GM23248 (cell line): ENCODE data around the gene NRF1. TPM values are rescaled to one million over a fixed set of nuclear protein-coding genes. Genes with fewer than 3 reads are reported as not detected.

ENCODE experiments used
- DNase-seq: peaks from one replicate; pipeline ENCODE4 v3.0.0-alpha.2; 2015
- H2AFZ ChIP-seq: fragments of 200-600 bp; sonication (generic); 2 replicates; pipeline ENCODE4 v1.6.1; 2016; ENCODE audit warnings: antibody characterized with exemption
- H3F3A ChIP-seq: fragments of 200-600 bp; sonication (generic); 2 replicates; pipeline ENCODE4 v1.6.1; 2016; ENCODE audit warnings: mild to moderate bottlenecking, antibody characterized with exemption, mixed run types; ENCODE audit not compliant: insufficient read depth
- H3K27ac ChIP-seq: fragments of 200-600 bp; sonication (generic); 2 replicates; pipeline ENCODE4 v1.5.1; 2016; ENCODE audit warnings: mild to moderate bottlenecking
- H3K27me3 ChIP-seq: fragments of 200-600 bp; sonication (generic); replicated peaks from 2 replicates; pipeline ENCODE4 v1.6.1; 2016; ENCODE audit warnings: mild to moderate bottlenecking; ENCODE audit not compliant: insufficient read depth
- H3K36me3 ChIP-seq: fragments of 200-600 bp; sonication (generic); 2 replicates; pipeline ENCODE4 v1.6.1; 2016; ENCODE audit warnings: low read depth, mild to moderate bottlenecking
- H3K4me1 ChIP-seq: fragments of 200-600 bp; sonication (generic); 2 replicates; pipeline ENCODE4 v1.6.1; 2016; ENCODE audit warnings: mild to moderate bottlenecking; ENCODE audit not compliant: insufficient read depth
- H3K4me2 ChIP-seq: fragments of 200-600 bp; sonication (generic); one replicate; pipeline ENCODE4 v1.6.1; 2016; ENCODE audit warnings: mild to moderate bottlenecking; ENCODE audit not compliant: unreplicated experiment
- H3K4me3 ChIP-seq: fragments of 200-600 bp; sonication (generic); 2 replicates; pipeline ENCODE4 v1.5.1; 2016; ENCODE audit warnings: mild to moderate bottlenecking
- H3K79me2 ChIP-seq: fragments of 200-600 bp; sonication (generic); 2 replicates; pipeline ENCODE4 v1.6.1; 2016; ENCODE audit warnings: mild to moderate bottlenecking; ENCODE audit not compliant: insufficient read depth
- H3K9ac ChIP-seq: fragments of 200-600 bp; sonication (generic); 2 replicates; pipeline ENCODE4 v1.6.1; 2016; ENCODE audit warnings: mild to moderate bottlenecking
- H3K9me2 ChIP-seq: fragments of 200-600 bp; sonication (generic); 2 replicates; pipeline ENCODE4 v1.6.1; 2016; ENCODE audit warnings: mixed run types, mild to moderate bottlenecking, moderate library complexity; ENCODE audit not compliant: insufficient read depth
- H3K9me3 ChIP-seq: fragments of 200-600 bp; sonication (generic); one replicate; pipeline ENCODE4 v1.6.1; 2017; ENCODE audit warnings: low read depth
- H4K20me1 ChIP-seq: fragments of 200-600 bp; sonication (generic); 2 replicates; pipeline ENCODE4 v1.6.0; 2016; ENCODE audit not compliant: insufficient read depth
- EZH2 ChIP-seq: fragments of 200-600 bp; sonication (generic); IDR thresholded peaks from 2 replicates; pipeline ENCODE4 v1.6.1; 2018; ENCODE audit warnings: antibody characterized with exemption, mild to moderate bottlenecking; ENCODE audit not compliant: insufficient read depth, poor library complexity, severe bottlenecking
- EZH2phosphoT487 ChIP-seq: fragments of 200-600 bp; sonication (generic); IDR thresholded peaks from 2 replicates; pipeline ENCODE4 v1.6.1; 2018; ENCODE audit warnings: antibody characterized with exemption, moderate library complexity, mild to moderate bottlenecking, low read depth; ENCODE audit not compliant: insufficient read depth
- WGBS, 2 experiments: methylation state at CpG; one replicate each; pipeline ENCODE4 v1.1.6; 2015 to 2017; ENCODE audit warnings: low lambda C conversion rate in 2 of 2, low coverage in 1 of 2; ENCODE audit errors: missing lambda C conversion rate in 2 of 2; 5-methylcytosine and 5-hydroxymethylcytosine counted together
- in situ Hi-C: fragments of 300-500 bp; cut with MboI; formaldehyde crosslinking; loops from 2 replicates; pipeline ENCODE4 v1.15.0; 2020
- polyA plus RNA-seq: library from polyadenylated mRNA; unstranded; fragments of >200 nt; fragmentation: Nextera tagmentation; extraction: Ambion mirVana; gene quantifications from 2 replicates; pipeline ENCODE4 v1.2.1, GENCODE V29; 2016
- total RNA-seq: library from RNA; depleted of rRNA; stranded (reverse); fragments of >200 nt; shearing (Covaris generic); gene quantifications from 2 replicates; pipeline ENCODE4 v1.2.3, GENCODE V29; 2014

The NRF1 gene
- total and polyA plus RNA-seq, 2 experiments from 2014 or later, result 3.5 to 11.1 TPM

DNA sequence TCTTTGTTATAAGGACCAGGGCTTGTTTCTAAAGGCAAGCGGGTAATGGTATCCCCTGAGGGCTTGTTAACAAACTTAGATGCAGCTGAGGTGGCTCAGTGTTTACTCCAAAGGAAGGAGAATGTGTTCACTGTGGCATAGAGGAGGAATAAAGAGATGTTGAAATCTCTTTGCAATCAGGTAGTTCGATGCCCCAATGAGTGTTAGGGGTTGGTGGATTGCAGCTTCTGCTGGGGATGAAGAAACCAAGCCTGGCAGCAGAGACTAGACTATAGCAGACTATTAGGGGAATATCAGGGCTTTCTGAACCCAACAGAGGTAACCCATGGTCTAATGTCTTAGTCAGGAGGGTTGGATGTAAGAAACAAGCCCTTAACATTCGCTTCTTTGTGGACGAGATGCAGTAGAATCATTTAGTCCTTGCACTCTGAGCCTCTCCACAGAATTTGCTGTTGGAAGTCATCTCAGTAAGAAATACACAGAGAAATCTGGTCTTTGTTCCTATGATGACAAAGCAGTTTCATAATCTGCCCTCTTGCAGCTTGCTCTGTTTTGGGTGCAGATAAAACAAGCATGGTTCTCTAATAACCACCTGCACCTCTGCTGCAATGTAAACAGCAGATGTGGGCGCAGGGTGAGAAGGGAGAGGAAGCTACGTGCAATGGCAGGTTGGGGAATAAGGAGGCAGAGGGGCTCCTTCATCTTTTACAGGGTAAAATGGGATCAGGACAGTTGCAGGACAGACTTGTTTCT, 108.6 kb downstream of the NRF1 start:
- H3K9ac ChIP-seq, result no peak overlapping the region
- no peaks in the 10 kb centered on the region for H3K9me2 ChIP-seq
- WGBS, 2 experiments, result 96 to 98% methylated on average over 6 of the region's 6 CpGs
- no peak overlapping the region for H3K27ac ChIP-seq
- DNase-seq, result peak; percentile 5
- no peaks in the 10 kb centered on the region for H3K79me2 ChIP-seq
- no peak overlapping the region for H3K4me2 ChIP-seq
- TF ChIP-seq EZH2 (no peak), EZH2phosphoT487 (no peak)
- no peaks in the 10 kb centered on the region for H3F3A ChIP-seq
- no peaks in the 10 kb centered on the region for H3K27me3 ChIP-seq
- no peaks in the 10 kb centered on the region for H3K9me3 ChIP-seq
- no peaks in the 10 kb centered on the region for H3K4me1 ChIP-seq
- H4K20me1 ChIP-seq, result no peaks in the 10 kb centered on the region
- peaks cover 19% of the 10 kb centered on the region; the same call in 1 of the 2 replicates for H3K36me3 ChIP-seq
- in situ Hi-C loops, result no loop called here
- no peak overlapping the region for H2AFZ ChIP-seq
- no peak overlapping the region for H3K4me3 ChIP-seq

DNA sequence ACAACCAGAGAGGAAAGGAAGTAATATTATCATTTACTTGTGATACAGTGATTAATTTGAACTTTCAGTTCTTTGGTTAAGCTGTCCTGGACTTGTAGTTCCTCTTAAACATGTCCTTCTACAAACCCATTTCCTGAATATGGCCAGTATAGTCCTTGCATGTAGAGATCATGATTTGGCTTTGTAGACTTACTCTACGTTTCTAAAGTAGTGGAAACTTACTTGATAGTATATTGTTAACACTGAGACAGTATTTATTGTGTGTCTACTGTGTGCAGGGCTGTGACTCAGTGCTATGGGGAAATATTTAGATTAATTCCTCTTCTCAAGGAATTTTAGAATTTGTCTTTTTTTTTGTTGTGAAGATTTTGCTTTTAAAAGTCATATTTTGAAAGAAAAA, 109.5 kb downstream of the NRF1 start:
- Histone ChIP-seq H3F3A (no peaks in the 10 kb centered on the region), H3K9ac (no peak overlapping the region), H3K27me3 (no peaks in the 10 kb centered on the region), H3K4me1 (no peaks in the 10 kb centered on the region), H4K20me1 (no peaks in the 10 kb centered on the region), H3K9me3 (no peaks in the 10 kb centered on the region), H3K9me2 (no peaks in the 10 kb centered on the region), H3K4me3 (no peak overlapping the region), H3K79me2 (no peaks in the 10 kb centered on the region), H3K27ac (no peak overlapping the region), H3K4me2 (no peak overlapping the region), H2AFZ (no peak overlapping the region), H3K36me3 (peaks cover 19% of the 10 kb centered on the region; the same call in 1 of the 2 replicates)
- 47 to 48% methylated on average over 1 of the region's 1 CpG for WGBS, 2 experiments
- in situ Hi-C loops, result no loop called here
- no peak for TF ChIP-seq EZH2phosphoT487
- no peak for TF ChIP-seq EZH2
- DNase-seq, result peak; percentile 47

GRCh38 chr7:129723679-129724078, 112.2 kb downstream of the NRF1 start:
- TF ChIP-seq EZH2phosphoT487 (no peak), EZH2 (no peak)
- WGBS, 2 experiments, result 94 to 100% methylated on average over 1 of the region's 1 CpG
- no peak overlapping the region for H3K4me3 ChIP-seq
- in situ Hi-C loops, result no loop called here
- H2AFZ ChIP-seq, result no peak overlapping the region
- H3K36me3 ChIP-seq, result peaks cover 19% of the 10 kb centered on the region; the same call in 1 of the 2 replicates
- no peaks in the 10 kb centered on the region for H3K79me2 ChIP-seq
- no peaks in the 10 kb centered on the region for H3K4me1 ChIP-seq
- no peaks in the 10 kb centered on the region for H3F3A ChIP-seq
- no peaks in the 10 kb centered on the region for H3K9me2 ChIP-seq
- no peaks in the 10 kb centered on the region for H3K27me3 ChIP-seq
- no peak overlapping the region for H3K27ac ChIP-seq
- no peak for DNase-seq
- no peak overlapping the region for H3K9ac ChIP-seq
- no peaks in the 10 kb centered on the region for H3K9me3 ChIP-seq
- H3K4me2 ChIP-seq, result no peak overlapping the region
- H4K20me1 ChIP-seq, result no peaks in the 10 kb centered on the region

GRCh38 chr7:129724796-129725195, 113.3 kb downstream of the NRF1 start:
- H3K4me1 ChIP-seq, result no peaks in the 10 kb centered on the region
- 99 to 100% methylated on average over 3 of the region's 3 CpGs for WGBS, 2 experiments
- no peaks in the 10 kb centered on the region for H3K9me2 ChIP-seq
- H3K4me3 ChIP-seq, result no peak overlapping the region
- in situ Hi-C loops, result no loop called here
- H2AFZ ChIP-seq, result no peak overlapping the region
- TF ChIP-seq EZH2, result no peak
- no peak for TF ChIP-seq EZH2phosphoT487
- H3K79me2 ChIP-seq, result no peaks in the 10 kb centered on the region
- H3K4me2 ChIP-seq, result no peak overlapping the region
- no peaks in the 10 kb centered on the region for H3F3A ChIP-seq
- no peak for DNase-seq
- no peaks in the 10 kb centered on the region for H3K27me3 ChIP-seq
- H3K27ac ChIP-seq, result no peak overlapping the region
- H3K9me3 ChIP-seq, result no peaks in the 10 kb centered on the region
- H3K9ac ChIP-seq, result no peak overlapping the region
- H3K36me3 ChIP-seq, result peaks cover 17% of the 10 kb centered on the region; the same call in 1 of the 2 replicates
- no peaks in the 10 kb centered on the region for H4K20me1 ChIP-seq
